GM18519 (cell line): ENCODE results near the gene CCDC33.

Experiments
- ATAC-seq: cut with Tn5 transposase; IDR thresholded peaks from one replicate; pipeline ENCODE4 v1.9.1; 2021; ENCODE audit warnings: mild to moderate bottlenecking, moderate library complexity; ENCODE audit not compliant: unreplicated experiment, low FRiP score

Gene CCDC33

DNA sequence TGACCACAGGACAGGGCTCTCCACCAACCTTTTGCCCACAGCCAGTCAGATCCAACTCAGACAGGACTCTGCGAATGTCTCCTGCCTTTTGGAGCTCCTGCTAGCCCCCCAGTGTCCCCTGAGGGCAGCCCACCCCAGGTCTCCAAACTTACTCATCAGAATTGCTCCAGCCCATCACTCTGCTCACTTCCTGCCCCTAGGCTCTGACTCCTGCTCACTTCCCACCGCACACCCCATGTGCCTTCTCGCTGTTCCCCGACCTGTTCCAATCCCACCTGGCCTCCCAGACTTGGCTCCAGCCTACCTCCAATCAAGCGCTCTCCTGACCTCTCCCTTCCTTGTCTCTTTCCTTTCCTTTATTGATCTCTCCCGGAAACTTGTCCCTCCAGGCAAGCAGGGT, 27.6 kb upstream of the CCDC33 start:
- no peak for ATAC-seq

DNA sequence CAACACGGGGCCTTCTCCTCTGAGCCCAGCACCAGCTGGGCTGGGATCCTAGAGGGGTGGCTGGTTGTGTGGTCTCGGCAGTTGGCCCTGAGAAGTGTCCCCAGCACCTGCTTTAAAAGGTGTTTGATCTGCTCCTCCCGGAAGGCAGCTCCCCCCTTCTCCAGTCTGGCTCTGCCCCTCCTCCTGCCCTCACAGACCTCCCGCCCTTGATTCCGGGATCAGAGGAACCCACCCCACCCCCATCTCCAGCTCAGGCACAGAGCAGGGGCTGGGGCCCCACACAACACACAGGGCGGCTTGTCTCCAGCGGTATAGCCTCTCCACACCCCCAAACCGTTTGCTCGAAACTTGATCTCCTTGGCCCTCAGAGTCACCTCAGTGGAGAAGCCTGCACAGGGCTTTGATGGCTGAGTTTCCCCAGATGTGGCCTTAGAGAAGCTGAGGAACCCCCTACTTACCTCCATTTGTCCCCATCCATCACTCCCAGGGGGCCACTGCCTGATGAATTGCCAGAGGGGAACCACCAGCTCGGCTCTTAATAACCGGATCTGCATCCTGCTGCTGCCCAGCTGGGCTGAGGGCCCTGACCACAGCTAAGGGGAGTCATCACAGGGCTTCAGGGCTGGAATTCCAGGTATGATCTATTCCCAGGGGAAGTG, 27.1 kb upstream of the CCDC33 start:
- ATAC-seq: no peak

DNA sequence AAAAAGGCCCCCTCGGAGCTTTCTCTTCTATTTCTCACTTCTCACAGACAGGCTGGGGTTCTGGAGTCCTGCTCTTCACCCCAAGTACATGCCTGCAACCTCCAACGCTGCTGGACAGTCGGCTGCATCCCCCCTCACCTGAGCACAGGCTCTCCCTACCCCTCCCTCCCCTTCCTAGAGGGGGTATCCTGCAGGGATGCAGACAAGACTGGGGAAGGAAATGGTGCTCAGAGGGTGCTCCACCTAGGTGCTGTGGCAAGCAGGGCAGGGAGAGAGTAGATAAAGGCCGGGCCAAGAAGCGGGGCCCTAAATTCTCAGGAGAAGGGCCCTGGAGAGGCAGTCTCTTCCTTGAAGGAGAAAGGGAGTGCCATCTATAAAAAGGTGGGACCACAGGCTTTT, 26.6 kb upstream of the CCDC33 start:
- no peak for ATAC-seq

DNA sequence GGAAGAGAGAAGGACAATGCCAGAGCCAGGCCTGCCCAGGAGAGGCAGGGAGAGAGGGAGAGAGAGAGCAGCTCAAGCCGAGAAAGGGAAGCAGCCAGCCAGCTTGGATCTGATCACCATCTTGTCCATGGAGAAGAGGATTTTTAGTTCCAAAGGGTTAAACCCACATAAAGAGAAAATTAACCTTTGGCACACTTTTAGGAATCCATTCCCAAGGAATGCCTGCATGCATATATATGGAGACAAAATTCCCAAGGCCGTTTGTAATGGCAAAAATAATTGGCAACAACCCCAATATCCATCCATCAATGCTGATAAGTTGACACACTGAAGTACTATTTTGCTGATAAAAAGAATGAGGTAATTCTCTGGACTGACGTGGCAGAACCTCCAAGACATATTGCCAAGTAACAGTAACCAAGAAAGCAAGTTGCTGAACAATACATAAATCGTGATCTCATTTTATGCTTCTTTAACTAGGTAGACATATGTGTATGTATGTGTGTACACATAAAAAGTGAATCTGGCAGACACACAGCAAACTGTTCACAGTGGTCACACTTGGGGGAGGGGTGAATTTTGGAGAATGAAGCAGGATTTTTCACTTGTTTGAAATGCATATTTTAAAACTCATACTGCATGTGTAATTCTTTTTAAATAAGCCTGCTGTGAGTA, 26.0 kb upstream of the CCDC33 start:
- ATAC-seq: no peak

DNA sequence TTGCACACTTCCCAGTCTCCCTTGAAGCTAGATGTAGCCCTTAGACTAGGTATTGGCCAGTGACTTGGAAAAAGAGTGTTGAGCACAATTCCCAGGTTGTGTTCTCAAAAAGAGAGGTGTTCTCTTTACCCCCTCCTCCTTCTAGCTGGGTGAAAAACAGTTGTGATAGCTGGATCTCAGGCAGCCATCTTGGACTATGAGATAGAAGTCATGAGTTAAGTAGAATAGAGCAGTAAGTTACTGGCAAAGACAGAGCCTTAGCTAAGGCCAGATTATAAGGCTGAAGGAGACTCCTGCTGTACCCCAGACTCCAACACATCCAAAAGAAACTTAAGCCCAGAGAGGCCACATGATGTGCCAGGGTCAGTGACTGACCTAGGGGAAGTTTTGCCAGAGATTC, 25.4 kb upstream of the CCDC33 start:
- ATAC-seq: no peak

DNA sequence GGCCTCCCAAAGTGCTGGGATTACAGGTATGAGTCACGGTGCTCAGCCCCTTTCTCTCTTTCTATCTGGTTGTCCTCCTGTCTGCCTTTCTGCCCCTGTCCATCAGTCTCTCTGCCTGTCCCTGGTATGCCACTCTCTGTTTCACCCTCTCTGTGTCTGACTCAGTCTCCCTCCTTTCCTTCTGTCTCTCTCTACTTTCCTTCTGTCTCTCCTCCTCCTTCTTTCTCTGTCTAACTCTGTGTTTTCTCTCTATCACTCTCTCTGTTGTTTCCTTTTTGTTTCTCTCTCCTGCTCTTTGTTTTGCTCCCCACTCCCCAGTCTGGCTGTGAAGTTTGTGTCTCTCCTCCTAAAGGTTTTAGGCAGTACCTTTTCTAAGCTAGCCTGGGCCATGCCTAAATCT, 24.5 kb upstream of the CCDC33 start:
- no peak for ATAC-seq

- ATAC-seq: no peak
Observed at GRCh38 chr15:74212494-74212893, 23.6 kb upstream of the CCDC33 start.

DNA sequence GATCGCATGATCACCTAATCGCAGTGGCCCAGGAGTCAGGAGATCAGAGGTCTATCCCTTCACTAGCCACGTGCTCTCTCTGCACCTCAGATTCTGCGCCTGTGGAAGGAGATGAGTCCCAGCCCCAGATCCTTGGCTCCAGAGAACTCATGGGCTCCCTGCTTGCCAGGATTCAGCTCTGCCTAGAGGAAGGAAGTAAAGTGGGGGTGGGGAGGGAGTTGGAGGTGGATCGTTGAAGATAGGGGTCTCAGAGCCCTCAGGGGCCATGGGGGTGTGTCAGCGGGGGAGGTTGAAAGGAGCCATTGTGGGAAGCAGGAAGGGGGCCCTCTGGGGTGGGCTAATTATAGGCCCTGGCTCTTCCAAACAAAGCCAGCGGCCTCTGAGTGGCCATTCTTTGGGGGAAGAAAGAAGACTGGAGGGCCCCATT, 22.3 kb upstream of the CCDC33 start:
- ATAC-seq: no peak

DNA sequence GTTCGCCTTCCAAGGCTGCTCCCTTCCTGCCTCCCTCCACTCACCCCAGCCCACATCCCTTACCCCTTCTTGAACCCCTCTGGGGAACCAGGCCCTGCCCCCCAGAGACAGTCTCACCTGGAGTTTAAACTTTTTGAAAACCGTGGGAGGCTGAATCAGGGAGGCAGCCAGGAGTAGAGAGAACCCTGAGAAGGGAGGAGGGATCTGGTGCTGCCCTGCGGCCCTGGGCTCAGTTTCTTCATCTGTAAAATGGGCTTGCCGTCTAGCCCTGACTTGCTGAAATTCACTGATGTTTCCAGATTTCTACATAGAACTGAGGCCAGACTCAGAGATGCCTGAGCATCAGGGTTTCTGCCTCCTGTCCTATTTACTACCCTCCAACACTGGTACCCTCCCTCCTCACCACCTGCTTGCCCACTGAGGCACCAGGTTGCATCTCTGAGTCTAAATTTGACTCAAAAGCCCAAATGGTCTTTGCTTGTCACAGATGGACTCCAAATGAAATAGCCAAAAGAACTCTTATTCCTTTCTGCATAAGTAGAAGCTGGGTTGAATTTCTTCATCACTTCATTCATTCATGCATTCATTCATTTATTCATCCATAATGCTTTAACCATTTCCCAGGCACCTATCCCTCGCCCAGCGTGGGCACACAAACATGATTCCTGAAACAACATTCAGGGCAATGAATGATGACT, 21.7 kb upstream of the CCDC33 start:
- ATAC-seq: no peak

GRCh38 chr15:74215958-74216357, 20.2 kb upstream of the CCDC33 start:
- ATAC-seq: no peak

GRCh38 chr15:74216949-74217348, 19.2 kb upstream of the CCDC33 start:
- ATAC-seq: no peak

GRCh38 chr15:74217907-74218885, 17.9 kb upstream of the CCDC33 start:
- no peak for ATAC-seq

DNA sequence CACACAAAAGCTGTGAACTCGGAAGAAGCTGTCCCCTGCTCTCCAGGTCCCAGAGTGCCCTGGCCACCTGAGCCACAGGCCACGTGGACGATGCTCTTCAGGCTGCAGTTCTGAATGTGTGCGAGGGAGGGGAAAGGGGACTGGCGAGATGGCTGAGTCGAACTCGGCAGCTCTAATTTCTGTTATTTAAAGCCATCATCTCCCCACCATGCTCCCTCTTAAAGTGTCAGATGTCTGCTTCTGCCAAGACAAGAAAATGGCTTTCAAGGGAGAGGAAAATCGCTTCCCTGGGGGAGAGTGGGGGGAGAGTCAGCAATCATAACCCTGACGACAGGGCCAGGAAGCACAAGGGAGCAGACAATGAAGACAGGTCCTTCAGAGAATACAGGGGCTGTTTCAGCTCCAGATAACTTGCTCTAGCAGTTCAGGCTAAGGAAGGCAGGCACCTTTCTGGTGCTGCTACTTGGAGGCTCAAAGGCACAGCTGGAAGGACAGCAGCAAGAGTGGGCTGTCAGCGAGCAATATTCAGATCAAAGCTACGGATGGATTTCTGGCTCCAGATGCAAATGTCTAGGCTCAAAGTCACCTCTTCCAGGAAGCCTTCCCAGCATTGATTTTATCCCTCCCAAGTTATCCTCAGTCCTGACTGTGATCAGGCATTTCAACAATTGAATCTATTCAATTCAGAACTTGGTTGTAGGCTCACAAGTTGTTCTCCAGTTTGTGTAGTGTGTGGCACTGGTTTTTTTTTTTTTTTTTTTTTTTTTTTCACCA, 15.5 kb upstream of the CCDC33 start:
- ATAC-seq: no peak

GRCh38 chr15:74221399-74222239, 14.5 kb upstream of the CCDC33 start:
- no peak for ATAC-seq

GRCh38 chr15:74222240-74223119, 13.6 kb upstream of the CCDC33 start:
- ATAC-seq: no peak

GRCh38 chr15:74225928-74226327, 10.2 kb upstream of the CCDC33 start:
- no peak for ATAC-seq

GRCh38 chr15:74226761-74227540, 9.2 kb upstream of the CCDC33 start:
- ATAC-seq: no peak
